Measurements from ENCODE around the gene CLCN6.

Gene CLCN6

DNA sequence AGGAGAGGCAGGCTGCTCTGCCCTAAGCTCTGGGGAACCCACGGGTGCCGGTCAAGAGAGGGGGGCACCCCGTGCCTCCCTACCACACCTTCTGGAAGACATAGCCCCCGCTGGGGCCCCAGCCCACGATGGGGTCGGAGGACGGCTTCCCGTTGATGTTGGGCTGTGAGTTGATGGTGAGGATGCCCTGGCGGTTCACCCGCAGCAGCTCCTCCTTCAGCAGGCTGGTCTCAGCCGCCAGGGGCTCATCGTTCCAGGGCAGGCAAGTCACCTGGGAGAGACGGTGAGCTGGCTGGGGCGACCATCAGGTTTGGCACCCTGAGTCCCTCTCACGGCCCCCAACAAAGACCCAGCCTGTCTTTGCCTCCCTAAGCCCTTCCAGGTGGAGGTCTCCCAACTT, 12.2 kb upstream of the CLCN6 start:
- no peak for DNase-seq (ENCODE audit: extremely low spot score)
- CTCF ChIA-PET = interaction anchor here (0.7 to 1.7 kb wide), 5 partner anchors 8 to 13 kb away, joined by 3 to 7 read pairs (median 3); partner anchors contain the start of gene CLCN6
- no peak for TF ChIP-seq CTCF (IDR thresholded peaks at IDR 0.05; ENCODE audit: control extremely low read depth, extremely low read depth, low read depth, missing control alignments)

DNA sequence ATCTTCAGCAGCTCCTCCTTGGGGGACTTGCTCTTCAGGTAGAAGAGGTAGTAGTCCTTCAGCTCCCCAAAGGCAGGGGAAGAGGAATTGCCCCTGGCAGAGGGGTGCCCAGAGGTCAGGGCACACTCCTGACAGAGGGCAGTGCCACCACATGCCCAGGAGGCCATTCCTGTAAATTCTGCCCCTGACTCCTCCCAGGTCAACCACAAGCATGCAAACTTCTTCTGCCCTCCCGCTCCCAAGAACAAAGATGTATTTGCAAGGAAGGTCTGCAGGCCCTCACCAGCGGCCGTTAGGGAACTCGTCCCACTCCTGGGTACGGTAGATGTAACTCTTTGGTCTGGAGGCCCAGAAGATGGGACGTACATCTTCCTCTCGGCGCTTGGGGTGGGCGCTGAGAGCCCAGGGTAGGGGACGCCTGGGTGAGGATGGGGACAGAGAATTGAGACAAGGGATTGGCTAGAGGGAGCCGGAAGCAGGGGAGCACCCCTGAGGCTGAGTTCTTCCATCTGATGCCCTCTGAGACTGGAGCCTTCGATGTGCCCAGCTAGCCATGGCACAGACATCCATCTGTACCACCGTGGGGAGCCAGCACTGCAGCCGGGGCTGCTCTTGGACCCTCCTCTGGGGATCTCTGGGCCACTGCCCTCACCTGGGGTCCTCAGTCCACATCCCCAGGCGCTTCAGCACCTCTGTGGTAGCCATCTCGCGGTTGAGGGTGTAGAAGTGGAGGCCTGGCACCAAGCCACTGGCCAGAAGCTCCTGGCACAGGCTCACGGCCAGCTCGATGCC, 11.3 kb upstream of the CLCN6 start:
- ChIA-PET POLR2A (interaction anchor here (2.6 kb wide), 1 partner anchor 114 kb away, joined by 7 read pairs; no protein-coding TSS in a partner anchor), CTCF (interaction anchor here (0.7 to 1.7 kb wide), 4 partner anchors 8 to 757 kb away, joined by 3 to 7 read pairs (median 3); partner anchors contain the start of gene CLCN6)
- no peak for DNase-seq (ENCODE audit: extremely low spot score)
- TF ChIP-seq CTCF (IDR thresholded peaks at IDR 0.05; ENCODE audit: control extremely low read depth, extremely low read depth, low read depth, missing control alignments) = no peak

More for the DNA sequence above, 12.2 kb upstream of the CLCN6 start:
- POLR2A ChIA-PET = interaction anchor here (2.6 kb wide), 1 partner anchor 115 kb away, joined by 7 read pairs; no protein-coding TSS in a partner anchor

DNA sequence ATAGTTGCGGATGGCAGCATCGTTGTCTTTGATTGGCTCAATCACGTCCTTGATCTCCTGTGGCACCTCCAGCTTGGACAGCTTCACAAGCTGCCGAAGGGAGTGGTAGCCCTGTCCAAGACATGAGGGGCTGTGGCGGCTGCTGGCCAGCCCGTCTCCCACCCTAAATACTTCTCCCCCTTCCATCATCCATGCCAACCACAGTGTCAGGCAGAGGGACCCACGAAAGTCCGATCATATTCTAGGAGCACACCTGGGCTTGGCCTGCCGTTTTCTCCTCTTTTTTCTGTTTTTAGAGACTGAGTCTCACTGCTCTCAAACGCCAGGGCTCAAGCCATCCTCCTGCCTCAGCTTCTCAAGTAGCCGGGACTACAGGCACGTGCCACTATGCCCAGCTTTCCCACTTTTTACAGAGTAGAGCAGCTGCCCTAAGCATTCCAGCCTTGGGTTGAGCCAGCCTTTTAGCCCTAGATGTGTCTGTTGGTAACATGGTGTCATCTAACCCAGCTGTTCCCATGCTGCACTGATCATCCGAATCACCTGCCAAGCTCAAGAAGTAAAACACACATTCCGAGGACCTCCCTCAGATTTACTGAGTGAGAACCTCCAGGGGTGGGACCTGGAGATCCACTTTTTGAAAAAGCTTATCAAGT, 10.6 kb upstream of the CLCN6 start:
- POLR2A ChIA-PET = interaction anchor here (0.6 to 1.0 kb wide), 2 partner anchors 11 to 152 kb away, joined by 3 read pairs; partner anchors contain the start of genes CLCN6 and MTHFR
- CTCF ChIA-PET = interaction anchor here (1.1 to 1.9 kb wide), 3 partner anchors 10 to 758 kb away, joined by 3 to 10 read pairs (median 3); no protein-coding TSS in a partner anchor

GRCh38 chr1:11796036-11796828, 9.8 kb upstream of the CLCN6 start:
- CTCF ChIA-PET = interaction anchor here (1.1 to 1.9 kb wide), 3 partner anchors 11 to 759 kb away, joined by 3 to 10 read pairs (median 3); no protein-coding TSS in a partner anchor
- no peak for DNase-seq (ENCODE audit: extremely low spot score)
- POLR2A ChIA-PET = interaction anchor here (0.6 to 1.0 kb wide), 2 partner anchors 10 to 151 kb away, joined by 3 read pairs; partner anchors contain the start of genes CLCN6 and MTHFR
- no peak for TF ChIP-seq CTCF (IDR thresholded peaks at IDR 0.05; ENCODE audit: control extremely low read depth, extremely low read depth, low read depth, missing control alignments)

More for the DNA sequence above, 10.6 kb upstream of the CLCN6 start:
- DNase-seq (ENCODE audit: extremely low spot score) = no peak
- TF ChIP-seq CTCF (IDR thresholded peaks at IDR 0.05; ENCODE audit: control extremely low read depth, extremely low read depth, low read depth, missing control alignments) = no peak

GRCh38 chr1:11797525-11798216, 8.3 kb upstream of the CLCN6 start:
- CTCF ChIA-PET = interaction anchor here (0.9 to 2.1 kb wide), 4 partner anchors 10 to 170 kb away, joined by 3 to 13 read pairs (median 4); no protein-coding TSS in a partner anchor
- DNase-seq (ENCODE audit: extremely low spot score) = no peak
- POLR2A ChIA-PET = interaction anchor here (0.6 to 1.0 kb wide), 3 partner anchors 9 to 530 kb away, joined by 3 to 6 read pairs (median 5); no protein-coding TSS in a partner anchor
- TF ChIP-seq CTCF (IDR thresholded peaks at IDR 0.05; ENCODE audit: control extremely low read depth, extremely low read depth, low read depth, missing control alignments) = no peak
